HG02870 (cell line): ENCODE results near the gene CGB7.
A peak's percentile ranks its signal among the peaks of the same experiment; 100 is the strongest.
"Not testable (repeated sequence)": the region's sequence is repeated elsewhere in the genome, so short reads cannot be mapped to it uniquely, and the experiment has no call there.

Experiments
- ATAC-seq: cut with Tn5 transposase; IDR thresholded peaks from one replicate; pipeline ENCODE4 v1.9.1; 2021; ENCODE audit warnings: mild to moderate bottlenecking, moderate library complexity; ENCODE audit not compliant: unreplicated experiment

The CGB7 gene

DNA sequence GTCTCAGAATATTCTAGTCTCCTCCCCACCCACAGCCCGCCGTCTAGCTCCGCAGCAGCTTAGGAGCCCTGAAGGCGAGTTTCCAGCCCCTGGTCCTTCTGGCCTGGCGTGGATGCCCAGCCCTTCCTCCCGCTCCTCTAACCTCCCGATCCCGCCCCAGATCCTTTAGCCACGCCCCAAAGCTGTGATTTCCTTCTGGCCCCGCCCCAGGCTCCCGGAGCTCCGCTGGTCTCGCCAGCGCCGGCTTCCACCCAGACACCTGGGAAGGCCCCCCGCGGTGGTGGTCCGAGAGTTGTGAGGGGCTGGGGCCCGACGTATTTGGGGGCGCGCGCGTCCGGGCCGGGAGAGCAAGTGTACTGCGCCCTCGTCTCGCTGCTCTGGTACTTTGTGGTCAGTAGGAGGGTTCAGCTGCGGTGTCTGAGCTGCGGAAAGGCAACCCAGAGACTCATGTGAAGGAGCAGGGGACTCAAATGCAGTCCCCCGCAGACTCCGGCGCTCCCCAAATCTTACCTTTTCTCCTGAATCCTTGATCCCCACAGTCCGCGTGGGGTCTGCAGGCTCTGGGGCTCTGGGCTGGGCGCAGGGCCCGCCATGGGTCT is at the start of gene CGB7:
CGB7 (minus strand) TSS at position 114 of the 599 bp plus-strand sequence. CDS start 2,374 bp downstream, outside the sequence.
- ATAC-seq = no peak

DNA sequence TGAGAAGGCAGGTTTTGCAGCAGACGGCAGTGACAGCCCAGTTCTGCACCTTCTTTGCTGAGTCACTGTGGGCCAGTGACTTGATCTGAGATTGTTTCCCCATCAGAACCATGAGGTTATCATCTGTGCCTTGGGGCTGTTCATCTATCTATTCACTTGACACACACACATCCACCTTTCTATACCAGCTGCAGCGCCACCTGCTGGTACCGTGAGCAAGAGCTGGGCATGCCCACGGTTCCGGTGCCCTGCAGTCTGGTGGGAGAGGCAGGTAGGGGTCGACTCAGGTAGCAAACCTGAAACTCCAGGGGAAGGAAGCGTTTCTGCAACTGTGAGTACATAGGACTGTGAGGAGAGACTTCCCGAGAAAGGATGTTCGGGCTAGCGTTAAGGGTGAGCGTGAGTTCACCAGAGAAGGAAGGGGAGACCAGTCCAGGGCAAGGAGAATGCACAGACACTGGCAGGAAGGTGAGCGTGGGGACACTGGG is 49.1 kb upstream of the CGB7 start:
- ATAC-seq = no peak

DNA sequence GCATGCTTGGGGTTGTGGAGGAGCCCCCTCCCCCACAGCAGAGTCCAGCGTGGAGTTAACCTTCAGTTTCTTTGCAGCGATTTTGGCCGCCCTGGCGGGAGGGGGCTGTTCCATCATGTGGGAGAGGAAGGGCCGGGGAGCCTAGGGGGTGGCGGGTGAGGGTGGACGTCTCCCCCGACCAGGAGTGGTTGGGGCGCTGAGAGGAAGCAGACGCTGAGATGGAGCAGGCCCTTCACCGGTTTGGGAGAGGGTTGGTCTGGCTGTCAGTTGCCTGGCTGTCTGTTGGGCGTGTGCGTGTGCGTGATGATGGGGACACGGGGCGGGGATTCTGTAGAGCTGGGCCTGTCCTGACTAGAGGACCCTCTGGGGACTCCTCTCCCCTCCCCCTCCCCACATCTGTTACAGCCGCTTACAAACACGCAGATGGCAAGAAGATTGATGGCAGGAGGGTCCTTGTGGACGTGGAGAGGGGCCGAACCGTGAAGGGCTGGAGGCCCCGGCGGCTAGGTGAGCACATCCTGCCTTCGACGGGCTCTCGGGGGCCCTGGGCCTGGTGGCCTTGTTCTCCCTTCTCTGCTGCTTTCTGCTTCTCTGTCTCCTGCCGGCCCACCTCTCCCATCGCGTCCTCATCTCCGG is 46.8 kb upstream of the CGB7 start:
- ATAC-seq = no peak

DNA sequence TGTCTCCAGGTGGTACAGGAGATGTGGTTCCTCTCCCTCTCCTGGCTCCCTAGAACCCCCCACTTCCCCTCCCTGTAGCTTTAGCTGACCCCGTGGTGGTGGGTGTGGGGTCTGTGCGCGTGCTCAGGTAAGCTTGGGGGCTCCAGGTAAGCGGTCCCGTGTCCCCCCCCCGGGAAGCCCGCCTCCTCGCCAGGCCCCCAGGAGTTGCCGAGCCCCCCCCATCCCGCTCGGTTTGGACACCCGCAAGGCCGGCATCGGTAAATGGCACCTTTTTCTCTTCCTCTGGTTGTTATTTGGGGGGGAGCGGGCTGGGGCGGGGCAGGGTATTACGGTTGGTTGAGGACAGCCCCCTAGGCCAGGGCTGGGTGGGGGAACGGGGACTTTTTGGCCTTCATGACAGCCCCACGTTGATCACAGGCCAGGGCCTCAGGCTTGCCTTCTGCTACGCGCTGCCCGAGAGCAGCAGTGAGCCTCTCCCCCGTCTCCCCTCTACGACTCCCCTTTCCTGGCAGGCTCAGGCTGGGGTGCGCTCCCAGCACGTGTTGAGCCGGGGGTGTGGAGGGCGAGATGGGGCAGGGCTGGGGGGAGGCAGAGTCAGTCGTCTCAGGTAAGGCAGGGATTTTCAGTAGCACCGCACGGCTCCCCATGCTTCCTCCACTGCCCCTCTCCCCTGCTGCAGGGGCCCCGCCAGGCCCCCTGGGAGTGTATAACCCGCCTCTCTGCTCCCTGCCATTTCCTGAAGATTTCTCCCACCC is 46.0 kb upstream of the CGB7 start:
- ATAC-seq = no peak

DNA sequence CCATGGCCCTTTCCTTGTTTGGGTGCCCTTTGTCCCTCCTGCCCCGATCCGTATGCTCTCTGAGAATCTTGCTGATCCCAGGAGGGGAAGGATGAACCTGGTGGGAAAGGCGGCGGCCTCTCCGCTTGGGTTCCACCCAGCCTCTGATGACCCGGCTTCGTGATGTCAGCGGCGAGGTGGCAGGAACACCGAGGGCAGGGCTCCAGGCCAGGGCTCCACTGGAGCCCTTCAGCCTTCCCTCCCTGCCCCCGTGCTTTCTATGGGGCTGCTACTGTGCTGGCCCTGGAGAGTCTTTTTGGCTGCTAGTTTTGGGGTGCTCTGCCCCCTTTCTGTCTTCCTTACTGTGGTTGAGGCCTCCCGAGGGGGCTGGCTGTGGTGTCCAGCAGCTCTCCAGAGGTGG is 44.8 kb upstream of the CGB7 start:
- no peak for ATAC-seq

DNA sequence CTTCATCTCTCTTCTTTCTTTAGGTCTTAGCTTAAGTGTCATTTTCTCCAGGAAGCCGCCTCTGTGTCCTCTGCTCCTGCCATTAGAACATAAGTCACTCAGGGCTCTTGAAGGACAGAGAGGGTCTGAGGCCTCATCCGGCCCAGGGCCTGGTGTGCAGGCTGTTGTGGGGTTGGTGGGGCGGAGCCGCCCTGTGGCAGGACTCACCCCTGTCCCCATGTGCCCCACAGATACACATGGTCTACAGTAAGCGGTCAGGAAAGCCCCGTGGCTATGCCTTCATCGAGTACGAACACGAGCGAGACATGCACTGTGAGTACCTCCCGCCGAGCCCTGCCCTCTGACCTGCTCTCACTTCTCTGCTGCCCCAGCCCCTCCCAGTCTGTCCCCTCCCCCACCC is 43.6 kb upstream of the CGB7 start:
- ATAC-seq = no peak

DNA sequence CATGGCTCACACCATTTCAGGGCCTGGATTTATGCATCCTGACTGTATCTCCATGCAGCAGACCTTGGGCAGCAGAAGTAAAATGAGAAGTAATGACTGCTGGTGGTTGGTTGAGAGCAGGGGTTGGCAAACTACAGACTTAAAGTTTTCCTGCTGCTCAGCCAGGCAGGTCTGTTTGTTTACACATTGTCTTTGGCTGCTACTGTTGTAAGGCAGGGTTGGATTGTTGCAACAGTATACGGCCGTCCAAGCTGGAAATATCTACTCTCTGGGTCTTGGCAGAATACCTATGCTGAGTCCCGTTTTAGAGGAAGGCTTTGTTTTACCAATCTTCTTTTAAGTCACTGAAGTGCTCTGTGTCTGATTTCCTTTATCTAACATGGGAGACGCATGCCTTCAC is 41.2 kb upstream of the CGB7 start:
- ATAC-seq = no peak

DNA sequence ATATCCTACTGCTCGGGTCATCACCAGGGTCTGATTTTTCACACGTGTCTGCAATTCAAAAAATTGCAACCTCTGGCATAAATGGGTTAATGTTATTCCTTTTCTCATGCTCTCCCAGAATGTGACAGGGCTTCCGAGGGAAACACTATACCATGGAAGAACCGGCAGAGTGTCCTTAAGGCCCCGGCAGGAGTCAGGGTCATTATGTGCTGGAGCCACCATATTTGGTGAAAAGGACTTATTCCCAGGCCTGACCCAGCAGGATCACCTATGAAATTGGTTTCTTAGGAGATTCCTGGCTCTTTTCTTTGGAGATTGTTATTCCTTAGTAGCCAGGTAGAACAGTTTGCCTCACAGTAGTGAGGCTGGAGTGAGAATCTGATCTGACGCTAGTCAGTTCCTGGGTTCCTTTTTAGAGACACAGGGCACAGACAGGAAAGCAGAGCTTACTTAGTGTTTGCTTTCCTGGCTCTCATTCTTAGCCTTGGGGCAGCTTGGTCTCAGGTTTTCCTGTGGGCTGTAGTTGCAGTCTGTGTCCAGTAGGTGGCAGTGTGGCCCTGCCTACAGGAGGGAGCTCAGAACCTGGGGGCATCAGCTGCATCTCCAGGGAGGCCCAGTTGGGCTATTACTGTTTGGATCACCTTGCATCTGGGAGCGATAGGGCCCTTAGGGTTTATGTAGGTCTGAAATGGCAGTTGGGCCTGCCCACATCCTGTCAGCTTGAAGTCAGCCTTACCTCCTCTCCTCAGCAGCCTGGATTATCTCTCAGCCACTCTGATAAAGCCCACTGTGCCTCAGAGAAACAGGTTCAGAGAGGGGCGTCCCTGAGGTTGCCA is 40.1 kb upstream of the CGB7 start:
- no peak for ATAC-seq

DNA sequence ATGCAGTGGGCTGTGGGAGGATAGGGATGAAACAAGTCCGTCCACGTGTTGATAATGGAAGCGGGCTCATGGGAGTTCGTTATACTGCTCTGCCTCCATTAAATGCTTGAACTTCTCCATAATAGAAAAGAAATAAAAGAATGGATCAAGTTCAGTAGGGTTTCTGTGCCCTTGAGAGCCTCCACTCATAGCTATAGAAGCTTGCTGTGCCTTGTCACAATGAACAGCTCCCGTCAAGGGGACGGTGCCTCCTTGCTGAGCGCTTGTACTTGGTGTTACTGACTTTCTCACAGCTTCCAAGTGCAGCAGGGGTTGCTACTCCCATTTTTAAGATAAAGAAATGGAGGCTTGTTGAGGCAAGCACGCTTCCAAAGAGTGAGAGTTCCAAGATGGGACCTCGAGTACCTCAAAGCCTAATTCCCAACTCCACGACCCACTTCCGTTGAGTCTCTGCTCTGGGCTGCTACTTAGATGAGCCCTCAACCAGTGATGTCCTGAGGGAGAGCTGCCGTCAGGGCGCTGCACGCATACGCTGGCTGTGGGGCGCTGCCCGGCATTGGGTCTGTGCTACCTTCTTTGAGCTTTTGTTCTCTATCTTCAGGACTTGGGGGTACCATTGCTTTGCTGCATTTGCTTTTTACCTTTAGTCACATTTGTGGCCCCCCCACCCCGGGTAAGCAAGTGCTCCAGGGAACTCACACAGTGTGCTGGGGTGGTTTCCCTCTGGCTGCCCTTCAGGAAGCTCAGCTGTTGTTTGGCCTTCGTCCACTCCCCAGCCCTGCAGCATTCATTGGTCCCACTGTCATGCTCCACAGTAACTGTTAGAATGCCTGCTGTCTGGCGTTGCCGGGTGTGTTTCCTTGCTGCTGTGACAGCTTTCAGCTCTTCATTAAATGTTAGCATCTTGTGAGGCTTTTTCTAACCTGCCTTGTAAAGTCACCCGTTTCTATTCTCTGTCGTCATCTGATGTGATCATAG is 37.2 kb upstream of the CGB7 start:
- ATAC-seq = no peak

DNA sequence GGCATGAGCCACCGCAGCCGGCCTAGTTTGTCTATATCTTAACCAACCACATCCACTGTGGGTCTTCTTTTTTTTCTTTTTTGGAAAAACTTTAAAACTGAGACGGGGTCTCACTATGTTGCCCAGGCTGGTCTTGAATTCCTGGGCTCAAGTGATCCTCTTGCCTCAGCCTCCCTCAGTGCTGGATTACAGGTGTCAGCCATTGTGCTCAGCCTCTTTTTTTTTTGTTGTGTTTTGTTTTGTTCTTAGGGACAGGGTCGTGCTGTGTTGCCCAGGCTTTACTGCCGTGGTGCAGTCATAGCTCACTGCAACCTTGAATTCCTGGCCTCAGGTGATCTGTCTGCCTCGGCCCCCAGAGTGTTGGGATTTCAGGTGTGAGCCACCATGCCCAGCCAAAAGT is 35.1 kb upstream of the CGB7 start:
- ATAC-seq = no peak

DNA sequence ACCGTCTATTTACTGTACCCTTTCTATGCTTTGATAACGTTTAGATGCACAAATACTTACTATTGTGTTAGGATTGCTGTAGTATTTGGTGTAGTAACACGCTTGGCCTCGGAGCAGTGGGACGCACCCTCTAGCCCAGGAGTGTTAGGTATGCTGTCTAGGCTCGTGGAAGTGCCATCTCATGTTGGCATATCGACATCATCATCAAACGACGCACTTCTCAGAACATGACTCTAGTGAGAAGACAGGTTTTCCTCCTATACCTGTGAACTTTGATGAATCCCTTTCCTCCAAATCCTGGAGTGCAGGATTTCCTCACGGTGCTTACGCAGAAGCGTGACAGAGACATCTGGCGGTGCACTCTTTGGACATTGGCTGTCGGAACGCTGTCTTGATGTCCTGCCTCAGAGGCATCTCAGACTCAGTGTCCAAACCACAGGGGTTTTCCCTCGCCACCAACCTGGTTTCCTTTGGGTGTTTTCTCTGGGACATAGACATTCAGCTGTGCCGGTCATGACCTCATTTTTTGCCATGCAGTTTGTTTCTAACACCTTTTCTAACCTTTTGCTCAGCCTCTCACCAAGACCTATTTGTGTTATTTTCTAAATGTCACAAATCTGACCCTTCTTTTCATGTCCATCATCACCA is 34.0 kb upstream of the CGB7 start:
- ATAC-seq = no peak

DNA sequence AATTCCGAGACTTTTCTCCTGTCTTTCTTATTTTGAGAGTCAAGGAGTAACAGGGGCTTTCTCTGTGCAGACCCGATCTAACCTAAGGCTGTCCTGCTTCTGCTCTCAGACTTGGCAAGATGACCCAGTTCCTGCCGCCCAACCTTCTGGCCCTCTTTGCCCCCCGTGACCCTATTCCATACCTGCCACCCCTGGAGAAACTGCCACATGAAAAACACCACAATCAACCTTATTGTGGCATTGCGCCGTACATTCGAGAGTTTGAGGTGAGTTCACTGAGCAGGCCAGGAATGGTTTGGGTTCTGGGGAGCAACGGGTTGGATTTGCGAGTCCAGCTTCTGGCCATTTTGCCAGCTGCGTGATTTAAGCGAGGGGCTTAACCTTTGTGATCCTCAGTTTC is 28.7 kb upstream of the CGB7 start:
- no peak for ATAC-seq

DNA sequence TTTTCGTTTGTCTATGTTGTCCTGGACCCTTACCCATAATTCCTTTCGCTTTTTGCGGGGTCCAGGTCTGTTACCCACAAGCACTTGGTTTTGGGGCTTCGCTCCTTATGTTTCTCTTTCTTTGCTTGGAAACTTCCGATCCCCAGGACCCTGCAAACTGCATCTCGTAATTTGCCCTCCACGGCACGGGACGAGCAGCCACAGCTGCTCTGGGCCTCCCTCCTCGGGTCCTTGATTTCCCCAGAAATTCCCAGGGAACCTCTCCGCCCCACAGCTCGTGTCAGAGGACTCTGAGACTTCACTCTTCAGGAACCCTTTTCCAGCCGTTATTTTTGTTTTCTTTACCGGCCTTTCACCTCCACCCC is 28.3 kb upstream of the CGB7 start:
- ATAC-seq = no peak

DNA sequence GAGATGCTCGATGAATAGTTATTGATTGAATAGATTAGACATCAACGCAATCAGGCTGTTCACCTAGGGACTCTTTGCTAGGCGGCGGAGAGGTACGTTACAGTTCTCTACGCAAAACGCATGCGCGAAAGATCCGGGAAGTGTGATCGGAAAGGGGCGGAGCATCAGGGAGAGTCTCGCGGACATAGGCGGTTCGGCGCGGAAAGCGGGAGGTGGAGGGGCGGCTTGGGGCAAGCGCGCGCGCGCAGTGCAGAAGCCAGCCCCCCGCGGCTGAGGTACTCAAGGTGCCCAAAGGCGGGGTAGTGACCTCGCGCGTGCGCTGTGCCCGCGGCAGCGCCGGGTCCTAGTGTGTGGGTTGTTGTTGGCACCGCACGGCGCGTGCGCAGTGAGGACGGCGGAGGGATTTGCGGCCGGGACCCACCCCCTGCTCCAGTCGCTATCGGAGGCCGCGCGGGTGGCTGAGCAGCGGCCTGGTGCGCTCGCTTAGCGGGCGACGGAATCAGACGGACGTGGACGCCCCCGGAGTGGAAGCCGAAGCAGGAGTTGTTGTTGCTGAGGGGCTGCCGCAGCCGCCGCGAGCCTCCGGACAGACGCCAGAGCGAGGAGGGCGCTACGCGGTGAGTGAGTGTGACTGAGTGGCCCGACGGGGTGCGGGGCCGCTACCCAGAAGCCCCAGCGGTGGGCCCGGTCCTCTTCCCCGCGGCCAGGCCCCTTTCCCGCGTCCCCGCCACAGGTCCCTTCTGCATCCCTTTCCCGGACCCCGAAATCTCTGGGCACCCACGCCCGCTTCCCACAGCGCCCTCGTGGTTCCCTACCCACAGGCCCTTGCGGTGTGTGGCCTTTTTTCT is 27.7 kb upstream of the CGB7 start, which contains the start of gene SNRNP70:
SNRNP70 (plus strand) TSS at position 432 of the 848 bp plus-strand sequence. CDS start 964 bp downstream, outside the sequence.
- ATAC-seq = peak; percentile 81

DNA sequence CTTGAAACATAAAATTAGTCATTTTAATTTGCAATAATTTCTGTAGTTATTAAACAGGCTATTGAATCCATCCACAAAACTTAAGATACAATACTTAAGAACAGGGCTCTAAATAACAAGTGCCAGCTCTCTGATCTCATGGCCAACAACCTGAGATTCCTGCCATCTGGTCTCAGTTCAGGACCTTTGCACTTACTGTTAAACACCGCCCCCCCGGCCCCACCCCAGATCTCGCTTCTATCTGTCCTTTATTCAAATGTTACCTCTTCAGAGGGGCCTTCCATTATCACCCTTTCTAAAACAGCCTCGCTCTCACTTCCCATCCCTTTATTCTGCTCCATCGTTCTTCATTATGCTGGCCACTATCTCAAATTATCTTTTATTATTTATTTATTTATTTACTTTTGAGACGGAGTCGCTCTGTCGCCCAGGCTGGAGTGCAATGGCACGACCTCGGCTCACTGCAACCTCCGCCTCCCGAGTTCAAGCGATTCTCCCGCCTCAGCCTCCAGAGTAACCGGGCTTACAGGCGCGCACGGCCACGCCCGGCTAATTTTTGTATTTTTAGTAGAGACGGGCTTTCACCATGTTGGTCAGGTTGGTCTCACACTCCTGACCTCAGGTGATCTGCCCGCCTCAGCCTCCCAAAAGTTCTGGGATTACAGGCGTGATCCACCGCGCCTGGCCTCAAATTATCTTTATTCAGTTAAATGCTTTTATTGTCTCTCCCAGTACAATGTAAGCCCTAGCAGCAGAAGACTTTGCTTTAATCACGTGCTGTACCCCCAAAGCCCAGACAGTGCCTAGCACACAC is 26.9 kb upstream of the CGB7 start:
- no peak for ATAC-seq

DNA sequence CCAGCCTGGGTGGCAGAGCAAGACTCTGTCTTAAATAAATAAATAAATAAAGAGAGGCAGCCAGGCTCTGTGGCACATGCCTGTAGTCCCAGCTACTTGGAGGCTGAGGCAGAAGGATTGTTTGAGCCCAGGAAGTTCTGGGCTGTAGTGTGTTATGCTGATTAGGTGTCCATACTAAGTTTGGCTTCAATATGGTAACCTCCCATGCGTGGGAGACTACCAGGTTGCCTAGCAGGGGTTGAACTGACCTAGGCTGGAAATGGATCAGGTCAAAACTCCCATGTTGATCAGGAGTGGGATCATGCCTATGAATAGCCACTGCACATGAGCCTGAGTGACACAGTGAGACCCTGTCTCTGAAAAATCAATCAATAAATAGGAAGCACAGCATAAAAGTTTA is 23.7 kb upstream of the CGB7 start:
- no peak for ATAC-seq

DNA sequence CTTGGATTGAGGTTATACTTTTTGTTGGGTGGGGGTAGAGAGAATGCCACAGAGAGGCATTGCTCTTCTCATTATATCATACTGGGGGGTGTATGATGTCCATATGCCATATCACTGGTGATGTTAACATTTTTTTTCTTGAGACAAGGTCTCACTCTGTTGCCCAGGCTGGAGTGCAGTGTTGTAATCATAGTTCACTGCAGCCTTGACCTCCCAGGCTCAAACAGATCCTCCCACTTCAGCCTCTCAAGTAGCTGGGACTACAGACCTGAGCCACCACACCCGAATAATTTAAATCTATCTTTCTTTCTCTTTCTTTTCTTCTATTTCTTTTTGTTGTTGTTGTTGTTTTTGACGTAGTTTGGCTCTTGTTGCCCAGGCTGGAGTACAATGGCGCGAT is 22.8 kb upstream of the CGB7 start:
- no peak for ATAC-seq

DNA sequence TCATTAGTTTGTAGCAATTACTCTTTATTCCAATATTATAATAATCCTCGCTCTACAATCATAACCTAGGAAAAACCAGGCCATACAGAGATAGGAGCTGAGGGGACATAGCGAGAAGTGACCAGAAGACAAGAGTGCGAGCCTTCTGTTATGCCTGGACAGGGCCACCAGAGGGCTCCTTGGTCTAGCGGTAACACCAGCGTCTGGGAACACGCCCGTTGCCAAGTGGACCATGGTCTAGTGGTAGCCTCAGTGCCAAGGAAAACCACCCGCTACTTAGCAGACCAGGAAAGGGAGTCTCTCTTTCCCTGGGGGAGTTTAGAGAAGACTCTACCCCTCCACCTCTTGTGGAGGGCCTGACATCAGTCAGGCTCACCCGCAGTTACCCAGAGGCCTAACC is 17.3 kb upstream of the CGB7 start:
- ATAC-seq = not testable (repeated sequence)
